ENCODE results near the gene AGAP4. TPM values are rescaled to one million over a fixed set of nuclear protein-coding genes. Genes with fewer than 3 reads are reported as not detected.
"Not testable (repeated sequence)": the region's sequence is repeated elsewhere in the genome, so short reads cannot be mapped to it uniquely, and the experiment has no call there.

The AGAP4 gene
- total RNA-seq, 2 donors from 2014 or later: 44.2 to 48.3 TPM

DNA sequence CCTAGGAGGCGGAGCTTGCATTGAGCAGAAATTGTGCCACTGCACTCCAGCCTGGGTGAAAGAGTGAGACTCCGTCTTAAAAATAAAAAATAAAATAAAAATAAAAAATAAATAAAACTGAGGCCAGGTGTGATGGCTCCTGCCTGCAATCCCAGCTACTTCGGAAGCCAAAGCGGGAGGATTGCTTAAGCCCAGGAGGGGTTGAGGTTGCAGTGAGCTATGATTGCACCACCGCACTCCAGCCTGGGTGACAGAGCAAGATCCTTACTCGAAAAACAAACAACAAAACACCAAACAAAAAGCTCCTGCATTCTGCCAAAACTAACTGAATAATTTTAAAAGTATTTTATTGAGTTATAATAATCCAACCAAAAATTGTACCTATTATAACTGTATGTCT is 36.2 kb downstream of the AGAP4 start:
- H3K4me3 ChIP-seq (ENCODE audit: low read length): no peak overlapping the region
- DNase-seq: no peak
- H3K27ac ChIP-seq (ENCODE audit: low read depth, low read length): no peak overlapping the region
- no peaks in the 10 kb centered on the region for H3K9me3 ChIP-seq (ENCODE audit: control insufficient read depth, low read length)
- H3K27me3 ChIP-seq (ENCODE audit: control insufficient read depth, insufficient read depth, low read length, poor library complexity, severe bottlenecking): no peaks in the 10 kb centered on the region
- H3K4me1 Mint-ChIP-seq: no peaks in the 10 kb centered on the region
- peaks cover under 1% of the 10 kb centered on the region for H3K36me3 Mint-ChIP-seq (ENCODE audit: low read depth)
- no peak overlapping the region for H3K27ac Mint-ChIP-seq
- no peaks in the 10 kb centered on the region for H3K27me3 Mint-ChIP-seq (ENCODE audit: insufficient read depth)
- no peaks in the 10 kb centered on the region for H3K9me3 Mint-ChIP-seq
- WGBS, 2 experiments (ENCODE audit: insufficient coverage in 1 of 2, insufficient read length in 1 of 2): 94 to 100% methylated on average over 1 to 5 of the region's 6 CpGs
- TF ChIP-seq, protein P1, sequence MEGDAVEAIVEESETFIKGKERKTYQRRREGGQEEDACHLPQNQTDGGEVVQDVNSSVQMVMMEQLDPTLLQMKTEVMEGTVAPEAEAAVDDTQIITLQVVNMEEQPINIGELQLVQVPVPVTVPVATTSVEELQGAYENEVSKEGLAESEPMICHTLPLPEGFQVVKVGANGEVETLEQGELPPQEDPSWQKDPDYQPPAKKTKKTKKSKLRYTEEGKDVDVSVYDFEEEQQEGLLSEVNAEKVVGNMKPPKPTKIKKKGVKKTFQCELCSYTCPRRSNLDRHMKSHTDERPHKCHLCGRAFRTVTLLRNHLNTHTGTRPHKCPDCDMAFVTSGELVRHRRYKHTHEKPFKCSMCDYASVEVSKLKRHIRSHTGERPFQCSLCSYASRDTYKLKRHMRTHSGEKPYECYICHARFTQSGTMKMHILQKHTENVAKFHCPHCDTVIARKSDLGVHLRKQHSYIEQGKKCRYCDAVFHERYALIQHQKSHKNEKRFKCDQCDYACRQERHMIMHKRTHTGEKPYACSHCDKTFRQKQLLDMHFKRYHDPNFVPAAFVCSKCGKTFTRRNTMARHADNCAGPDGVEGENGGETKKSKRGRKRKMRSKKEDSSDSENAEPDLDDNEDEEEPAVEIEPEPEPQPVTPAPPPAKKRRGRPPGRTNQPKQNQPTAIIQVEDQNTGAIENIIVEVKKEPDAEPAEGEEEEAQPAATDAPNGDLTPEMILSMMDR (conservative IDR thresholded peaks at IDR 0.05): no peak
- H3K4me1 ChIP-seq (ENCODE audit: control insufficient read depth, insufficient read depth, low read length): no peaks in the 10 kb centered on the region
- H3K36me3 ChIP-seq (ENCODE audit: control insufficient read depth, insufficient read depth, low read length): no peaks in the 10 kb centered on the region
- no peak overlapping the region for H3K9ac ChIP-seq (ENCODE audit: extremely low read depth, low read length, poor library complexity, severe bottlenecking)
- H3K4me3 Mint-ChIP-seq: no peak overlapping the region

DNA sequence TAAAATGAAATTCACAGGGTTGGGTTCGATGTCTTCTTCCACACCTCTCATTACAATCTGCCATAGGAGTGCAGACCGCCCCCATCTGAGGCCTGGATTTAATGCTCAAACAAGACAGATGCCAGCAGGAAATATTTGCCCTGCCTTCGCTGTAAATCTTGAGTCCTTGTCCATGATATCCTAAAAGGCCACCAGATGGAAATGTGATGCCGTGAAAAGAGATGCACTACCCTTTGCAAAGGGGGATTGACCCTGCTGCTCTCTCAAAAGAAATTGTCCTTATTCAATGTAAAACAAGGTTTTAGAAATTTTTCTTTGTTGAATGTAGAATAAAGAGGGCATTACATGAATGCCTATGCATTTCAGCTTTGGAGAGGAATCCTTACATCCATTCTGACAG is 37.5 kb downstream of the AGAP4 start:
- no peak overlapping the region for H3K27ac Mint-ChIP-seq
- whole genome bisulfite sequencing, 2 experiments (ENCODE audit: insufficient coverage in 1 of 2, insufficient read length in 1 of 2): 89 to 90% methylated on average over 4 of the region's 4 CpGs

DNA sequence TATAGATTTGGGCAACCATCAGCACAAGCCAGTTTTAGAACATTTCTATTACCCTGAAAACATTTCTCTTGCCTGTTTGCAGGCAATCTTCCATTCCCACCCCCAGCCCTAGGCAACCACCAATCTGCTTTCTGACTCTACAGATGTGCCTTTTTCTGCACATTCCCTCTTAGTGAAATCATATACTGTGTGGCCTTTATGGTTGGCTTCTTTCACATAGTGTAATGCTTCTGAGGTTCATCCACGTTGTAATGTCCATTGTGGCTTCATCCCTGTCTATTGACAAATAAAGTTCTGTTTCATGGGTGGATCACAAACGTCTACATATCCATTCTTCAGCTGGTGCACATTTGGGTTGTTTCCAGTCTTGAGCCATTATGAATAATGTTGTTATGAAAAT is 42.3 kb downstream of the AGAP4 start:
- 83 to 88% methylated on average over 1 to 2 of the region's 2 CpGs for WGBS, 2 experiments (ENCODE audit: insufficient coverage in 1 of 2, insufficient read length in 1 of 2)
- H3K27ac Mint-ChIP-seq: not testable (repeated sequence)

More for the DNA sequence above, 37.5 kb downstream of the AGAP4 start:
- H3K9ac ChIP-seq (ENCODE audit: extremely low read depth, low read length, poor library complexity, severe bottlenecking): no peak overlapping the region
- no peaks in the 10 kb centered on the region for H3K4me1 Mint-ChIP-seq
- no peaks in the 10 kb centered on the region for H3K36me3 ChIP-seq (ENCODE audit: control insufficient read depth, insufficient read depth, low read length)
- no peaks in the 10 kb centered on the region for H3K4me1 ChIP-seq (ENCODE audit: control insufficient read depth, insufficient read depth, low read length)
- no peak overlapping the region for H3K27ac ChIP-seq (ENCODE audit: low read depth, low read length)
- H3K9me3 ChIP-seq (ENCODE audit: control insufficient read depth, low read length): no peaks in the 10 kb centered on the region
- H3K27me3 Mint-ChIP-seq (ENCODE audit: insufficient read depth): no peaks in the 10 kb centered on the region
- no peak overlapping the region for H3K4me3 ChIP-seq (ENCODE audit: low read length)
- no peaks in the 10 kb centered on the region for H3K27me3 ChIP-seq (ENCODE audit: control insufficient read depth, insufficient read depth, low read length, poor library complexity, severe bottlenecking)
- DNase-seq: peak; percentile 48
- no peak overlapping the region for H3K4me3 Mint-ChIP-seq
- no peaks in the 10 kb centered on the region for H3K9me3 Mint-ChIP-seq
- TF ChIP-seq, protein P1 (conservative IDR thresholded peaks at IDR 0.05): peak; percentile 63
- no peaks in the 10 kb centered on the region for H3K36me3 Mint-ChIP-seq (ENCODE audit: low read depth)

DNA sequence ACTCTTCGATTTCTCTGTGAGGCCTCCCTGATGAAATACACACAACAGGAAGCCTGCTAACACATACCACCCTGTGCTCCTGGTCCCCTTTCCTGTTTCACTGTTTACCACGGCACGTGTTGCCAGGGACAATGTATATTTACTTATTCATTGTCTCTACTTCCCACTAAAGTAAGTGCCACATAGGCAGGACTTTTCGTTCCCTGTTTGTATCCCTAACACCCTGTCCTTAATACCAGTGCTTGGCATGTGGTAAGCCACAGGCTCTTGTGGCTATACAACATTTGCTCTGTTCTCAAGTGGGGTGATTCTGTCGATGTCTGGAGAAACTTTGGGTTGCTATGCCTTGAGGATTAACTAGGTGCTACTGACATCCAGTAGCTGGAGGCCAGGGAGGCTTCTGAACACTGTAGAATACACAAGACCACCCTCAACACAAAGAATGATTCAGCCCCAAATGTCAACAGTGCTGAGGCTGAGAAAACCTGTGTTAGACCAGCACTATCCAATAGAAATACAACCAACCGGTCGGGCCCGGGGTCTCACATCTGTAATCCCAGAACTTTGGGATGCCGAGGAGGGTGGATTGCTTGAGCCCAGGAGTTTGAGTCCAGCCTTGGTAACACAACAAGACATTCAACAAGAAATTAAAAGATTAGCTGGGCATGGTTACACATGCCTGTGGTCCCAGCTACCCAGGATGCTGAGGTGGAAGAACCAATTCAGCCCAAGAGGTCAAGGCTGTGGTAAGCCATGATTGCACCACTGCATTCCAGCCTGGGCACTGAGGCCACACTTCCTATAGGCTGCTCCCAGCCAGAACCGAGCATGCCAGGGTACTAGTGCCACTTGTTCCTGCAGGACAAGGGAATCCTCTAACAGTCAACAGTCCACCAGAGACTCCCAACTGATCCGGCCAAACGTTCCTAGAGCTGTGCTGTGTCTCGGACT is 44.0 kb downstream of the AGAP4 start:
- H3K4me3 Mint-ChIP-seq; H3K4me3 ChIP-seq (ENCODE audit: low read length); H3K27me3 Mint-ChIP-seq (ENCODE audit: insufficient read depth); H3K9me3 ChIP-seq (ENCODE audit: control insufficient read depth, low read length); H3K36me3 Mint-ChIP-seq (ENCODE audit: low read depth); H3K27ac Mint-ChIP-seq; H3K27ac ChIP-seq (ENCODE audit: low read depth, low read length); H3K4me1 ChIP-seq (ENCODE audit: control insufficient read depth, insufficient read depth, low read length); H3K9ac ChIP-seq (ENCODE audit: extremely low read depth, low read length, poor library complexity, severe bottlenecking); H3K27me3 ChIP-seq (ENCODE audit: control insufficient read depth, insufficient read depth, low read length, poor library complexity, severe bottlenecking); H3K4me1 Mint-ChIP-seq; H3K36me3 ChIP-seq (ENCODE audit: control insufficient read depth, insufficient read depth, low read length); H3K9me3 Mint-ChIP-seq: not testable (repeated sequence)
- WGBS, 2 experiments (ENCODE audit: insufficient coverage in 1 of 2, insufficient read length in 1 of 2): 90 to 92% methylated on average over 5 to 13 of the region's 13 CpGs
- peak; percentile 27 for DNase-seq

More for the DNA sequence above, 42.3 kb downstream of the AGAP4 start:
- H3K4me1 Mint-ChIP-seq; H3K36me3 Mint-ChIP-seq (ENCODE audit: low read depth); H3K4me3 ChIP-seq (ENCODE audit: low read length); DNase-seq; H3K9ac ChIP-seq (ENCODE audit: extremely low read depth, low read length, poor library complexity, severe bottlenecking); H3K4me3 Mint-ChIP-seq; H3K27ac ChIP-seq (ENCODE audit: low read depth, low read length); H3K4me1 ChIP-seq (ENCODE audit: control insufficient read depth, insufficient read depth, low read length); H3K9me3 ChIP-seq (ENCODE audit: control insufficient read depth, low read length); H3K36me3 ChIP-seq (ENCODE audit: control insufficient read depth, insufficient read depth, low read length); H3K9me3 Mint-ChIP-seq; H3K27me3 ChIP-seq (ENCODE audit: control insufficient read depth, insufficient read depth, low read length, poor library complexity, severe bottlenecking); H3K27me3 Mint-ChIP-seq (ENCODE audit: insufficient read depth): not testable (repeated sequence)

DNA sequence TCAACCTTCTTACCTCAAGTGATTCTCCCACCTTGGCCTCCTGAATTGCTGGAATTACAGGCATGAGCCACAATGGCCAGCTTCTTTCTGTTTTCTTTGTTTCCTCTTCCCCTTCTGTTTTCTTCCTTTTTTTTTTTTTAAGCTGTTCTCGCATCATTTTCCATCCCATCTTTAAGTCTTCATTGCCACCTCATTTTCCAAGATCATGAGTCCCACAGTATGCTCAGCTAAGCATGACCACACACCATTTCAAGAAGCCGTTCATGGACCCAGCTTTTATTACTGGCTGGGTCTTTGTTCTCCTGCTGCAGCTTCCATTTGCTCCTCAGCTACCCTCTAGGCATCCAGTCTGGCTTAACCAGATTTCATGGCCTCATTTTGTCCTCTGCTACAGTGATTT is 52.5 kb downstream of the AGAP4 start:
- not testable (repeated sequence) for H3K27me3 Mint-ChIP-seq (ENCODE audit: insufficient read depth)

More for the DNA sequence above, 52.5 kb downstream of the AGAP4 start:
- WGBS, 2 experiments (ENCODE audit: insufficient coverage in 1 of 2, insufficient read length in 1 of 2): 70% methylated on average over 2 of the region's 2 CpGs; no CpG with 5 or more reads in 1 of the 2 experiments
- H3K4me1 ChIP-seq (ENCODE audit: control insufficient read depth, insufficient read depth, low read length); H3K27ac ChIP-seq (ENCODE audit: low read depth, low read length); H3K4me3 ChIP-seq (ENCODE audit: low read length); H3K9me3 Mint-ChIP-seq; H3K9me3 ChIP-seq (ENCODE audit: control insufficient read depth, low read length); H3K4me3 Mint-ChIP-seq; H3K9ac ChIP-seq (ENCODE audit: extremely low read depth, low read length, poor library complexity, severe bottlenecking); H3K27me3 ChIP-seq (ENCODE audit: control insufficient read depth, insufficient read depth, low read length, poor library complexity, severe bottlenecking); DNase-seq; H3K27ac Mint-ChIP-seq; H3K4me1 Mint-ChIP-seq; H3K36me3 ChIP-seq (ENCODE audit: control insufficient read depth, insufficient read depth, low read length): not testable (repeated sequence)
- H3K36me3 Mint-ChIP-seq (ENCODE audit: low read depth): peaks cover 20% of the 10 kb centered on the region
